K562 (cell line): ENCODE measurements around the gene NACC1. TPM values are rescaled to one million over a fixed set of nuclear protein-coding genes. Genes with fewer than 3 reads are reported as not detected.
A peak's percentile ranks its signal among the peaks of the same experiment; 100 is the strongest.

Source experiments
- BCL6 ChIP-seq: fragments of 250-450 bp; sonication (Bioruptor Pico); IDR thresholded peaks from 2 replicates; pipeline ENCODE4 v1.4.0; 2020
- DACH1 ChIP-seq: fragments of 450-650 bp; IDR thresholded peaks from 2 replicates; pipeline ENCODE4 v1.6.1; 2018; ENCODE audit not compliant: partially characterized antibody
- FOXK2 ChIP-seq, 2 experiments: fragments of 450-650 bp; IDR thresholded peaks in 1 of 2; conservative IDR thresholded peaks in 1 of 2; 2 replicates each; pipeline ENCODE4 v1.6.1; 2016; ENCODE audit warnings: low read depth in 2 of 2, mild to moderate bottlenecking in 1 of 2
- HDAC2 ChIP-seq: fragments of 450-650 bp; IDR thresholded peaks from 2 replicates; pipeline ENCODE4 v1.6.1; 2016; ENCODE audit warnings: mild to moderate bottlenecking
- HDAC3 ChIP-seq: fragments of 450-650 bp; IDR thresholded peaks from 2 replicates; pipeline ENCODE4 v1.6.1; 2018; ENCODE audit warnings: borderline replicate concordance, mild to moderate bottlenecking, moderate library complexity; ENCODE audit not compliant: partially characterized antibody
- HOXB6 ChIP-seq: fragments of 250-450 bp; sonication (Bioruptor Pico); IDR thresholded peaks from 2 replicates; pipeline ENCODE4 v1.5.1; 2022; ENCODE audit warnings: mild to moderate bottlenecking, borderline replicate concordance
- MECOM ChIP-seq: fragments of 250-450 bp; sonication (Bioruptor Pico); IDR thresholded peaks from 2 replicates; pipeline ENCODE4 v1.8.0; 2022; ENCODE audit warnings: inconsistent platforms
- NR2C2 ChIP-seq, 2 experiments: fragments of 200-800 bp in 1 of 2; sonication (Bioruptor generic) in 1 of 2; sonication (generic) in 1 of 2; formaldehyde crosslinking in 1 of 2; IDR thresholded peaks; 2 replicates each; pipeline versions ENCODE4 v1.6.1 to v1.8.0; 2016 to 2022; ENCODE audit warnings: mild to moderate bottlenecking in 1 of 2, missing compliant biosample characterization in 1 of 2, missing genetic modification characterization in 1 of 2, missing genetic modification reagents in 1 of 2
- XRCC4 ChIP-seq: IDR thresholded peaks from one replicate; pipeline ENCODE4 v1.6.1; 2011; ENCODE audit not compliant: insufficient read depth, insufficient read length; ENCODE audit errors: extremely low read depth
- ZNF316 ChIP-seq: fragments of 450-650 bp; IDR thresholded peaks from 2 replicates; pipeline ENCODE4 v1.6.1; 2016
- ZNF830 ChIP-seq: fragments of 250-450 bp; sonication (Bioruptor Pico); IDR thresholded peaks from 2 replicates; pipeline ENCODE4 v1.5.0; 2021; ENCODE audit warnings: mild to moderate bottlenecking
- polyA plus RNA-seq, 8 experiments: library from polyadenylated mRNA; depleted of rRNA in 4 of 8; stranded (reverse) in 5 of 8; unstranded in 3 of 8; fragments of >200 nt; fragmentation: Nextera tagmentation in 2 of 8; fragmentation: Illumina TruSeq in 1 of 8; extraction: Ambion mirVana in 2 of 8; extraction: Trizol in 1 of 8; gene quantifications; 2 replicates each; pipeline versions ENCODE4 v1.2.1 to v1.2.3, GENCODE V29; 2011 to 2014; ENCODE audit warnings: inconsistent platforms in 1 of 8, missing spikeins in 1 of 8
- total RNA-seq, 7 experiments: library from RNA; depleted of rRNA in 6 of 7; stranded (reverse); fragments of >200 nt in 6 of 7; fragmentation: Illumina TruSeq in 2 of 7; extraction: Trizol in 2 of 7; gene quantifications; 2 replicates each; pipeline versions ENCODE4 v1.2.1 to v1.2.3, GENCODE V29; 2011 to 2021; ENCODE audit warnings: low replicate concordance in 1 of 7
- TF ChIP-seq, protein P1 (sequence below): fragments of 250-450 bp; sonication (Bioruptor Pico); IDR thresholded peaks from 2 replicates; pipeline ENCODE4 v1.8.0; 2022; ENCODE audit warnings: inconsistent platforms, mild to moderate bottlenecking, moderate library complexity, borderline replicate concordance
- TF ChIP-seq, protein P2 (sequence below): fragments of 450-650 bp; formaldehyde crosslinking; IDR thresholded peaks from 2 replicates; pipeline ENCODE4 v1.4.0; 2020; ENCODE audit warnings: mild to moderate bottlenecking, moderate library complexity
- TF ChIP-seq, protein P3 (sequence below): sonication (generic); formaldehyde crosslinking; IDR thresholded peaks from 2 replicates; pipeline ENCODE4 v1.8.1; 2023; ENCODE audit warnings: mild to moderate bottlenecking, missing genetic modification reagents

The NACC1 gene
- total and polyA plus RNA-seq, 9 of the 15 experiments (the other 6 are each of a cell fraction or from before 2014, with no cell fraction given) = 0.04 to 96.6 (median 25.8) TPM

DNA sequence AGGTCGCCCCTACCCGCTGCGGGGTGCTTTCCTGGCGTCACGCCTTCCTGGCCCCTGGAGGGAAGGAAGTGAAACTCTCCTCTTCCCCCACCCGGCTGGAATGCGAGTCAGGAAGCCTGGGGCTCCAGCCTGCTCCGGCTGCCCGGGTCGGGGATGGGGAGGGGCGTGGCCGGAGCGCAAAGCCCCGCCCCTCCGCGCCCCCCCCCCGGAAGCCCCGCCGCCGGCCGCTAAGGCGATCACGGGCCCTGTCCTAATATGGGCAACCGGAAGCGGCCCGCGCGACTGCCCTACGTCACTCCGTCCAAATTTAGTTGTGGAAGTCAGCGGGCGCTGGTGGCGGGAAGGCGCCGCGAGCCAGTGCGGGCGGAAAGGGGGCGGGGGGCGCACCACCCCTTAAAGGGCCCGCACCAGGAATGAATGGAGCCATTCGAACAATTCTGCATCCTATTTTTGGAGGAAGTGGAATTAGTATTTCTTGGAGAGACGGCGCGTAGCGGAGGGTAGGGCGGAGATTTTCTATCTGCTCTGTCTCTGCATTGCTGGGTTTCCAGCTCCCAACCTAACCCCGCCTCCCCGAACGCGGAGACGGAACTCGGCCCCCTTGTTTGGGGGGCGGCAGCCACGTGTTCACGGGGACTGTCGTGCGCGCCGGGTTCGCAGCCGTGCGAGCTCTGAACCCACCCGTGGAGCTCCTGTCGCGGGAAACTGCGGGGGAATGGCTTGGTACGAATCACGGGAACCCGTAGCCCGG is 33.7 kb downstream of the NACC1 start (continued):
- TF ChIP-seq, protein P1, sequence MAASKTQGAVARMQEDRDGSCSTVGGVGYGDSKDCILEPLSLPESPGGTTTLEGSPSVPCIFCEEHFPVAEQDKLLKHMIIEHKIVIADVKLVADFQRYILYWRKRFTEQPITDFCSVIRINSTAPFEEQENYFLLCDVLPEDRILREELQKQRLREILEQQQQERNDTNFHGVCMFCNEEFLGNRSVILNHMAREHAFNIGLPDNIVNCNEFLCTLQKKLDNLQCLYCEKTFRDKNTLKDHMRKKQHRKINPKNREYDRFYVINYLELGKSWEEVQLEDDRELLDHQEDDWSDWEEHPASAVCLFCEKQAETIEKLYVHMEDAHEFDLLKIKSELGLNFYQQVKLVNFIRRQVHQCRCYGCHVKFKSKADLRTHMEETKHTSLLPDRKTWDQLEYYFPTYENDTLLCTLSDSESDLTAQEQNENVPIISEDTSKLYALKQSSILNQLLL (CRISPR knock-in tag) = no peak
- TF ChIP-seq DACH1 = no peak
- TF ChIP-seq HDAC3 = no peak
- TF ChIP-seq, protein P2, sequence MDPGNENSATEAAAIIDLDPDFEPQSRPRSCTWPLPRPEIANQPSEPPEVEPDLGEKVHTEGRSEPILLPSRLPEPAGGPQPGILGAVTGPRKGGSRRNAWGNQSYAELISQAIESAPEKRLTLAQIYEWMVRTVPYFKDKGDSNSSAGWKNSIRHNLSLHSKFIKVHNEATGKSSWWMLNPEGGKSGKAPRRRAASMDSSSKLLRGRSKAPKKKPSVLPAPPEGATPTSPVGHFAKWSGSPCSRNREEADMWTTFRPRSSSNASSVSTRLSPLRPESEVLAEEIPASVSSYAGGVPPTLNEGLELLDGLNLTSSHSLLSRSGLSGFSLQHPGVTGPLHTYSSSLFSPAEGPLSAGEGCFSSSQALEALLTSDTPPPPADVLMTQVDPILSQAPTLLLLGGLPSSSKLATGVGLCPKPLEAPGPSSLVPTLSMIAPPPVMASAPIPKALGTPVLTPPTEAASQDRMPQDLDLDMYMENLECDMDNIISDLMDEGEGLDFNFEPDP (CRISPR knock-in tag) = 0 out of 2 replicates have a peak, but pooled peaks have one; percentile 34
- TF ChIP-seq BCL6 (CRISPR knock-in tag) = no peak
- TF ChIP-seq HDAC2 = peak; percentile 31; the same call in 1 of the 2 replicates
- TF ChIP-seq NR2C2 (CRISPR knock-in tag; IDR thresholded peaks at IDR 0.05) = no peak
- 0 out of 2 replicates have a peak, but pooled peaks have one; percentile 36 for TF ChIP-seq NR2C2 (tag; IDR thresholded peaks at IDR 0.05)
- TF ChIP-seq XRCC4 = no peak
- no peak for TF ChIP-seq HOXB6 (CRISPR knock-in tag)
- TF ChIP-seq, protein P3, sequence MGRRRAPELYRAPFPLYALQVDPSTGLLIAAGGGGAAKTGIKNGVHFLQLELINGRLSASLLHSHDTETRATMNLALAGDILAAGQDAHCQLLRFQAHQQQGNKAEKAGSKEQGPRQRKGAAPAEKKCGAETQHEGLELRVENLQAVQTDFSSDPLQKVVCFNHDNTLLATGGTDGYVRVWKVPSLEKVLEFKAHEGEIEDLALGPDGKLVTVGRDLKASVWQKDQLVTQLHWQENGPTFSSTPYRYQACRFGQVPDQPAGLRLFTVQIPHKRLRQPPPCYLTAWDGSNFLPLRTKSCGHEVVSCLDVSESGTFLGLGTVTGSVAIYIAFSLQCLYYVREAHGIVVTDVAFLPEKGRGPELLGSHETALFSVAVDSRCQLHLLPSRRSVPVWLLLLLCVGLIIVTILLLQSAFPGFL = no peak
- TF ChIP-seq ZNF316 = no peak
- no peak for TF ChIP-seq MECOM (CRISPR knock-in tag)
- TF ChIP-seq FOXK2 (conservative IDR thresholded peaks at IDR 0.05 in 1 of 2, IDR thresholded peaks at IDR 0.05 in 1 of 2; ENCODE audit: low read depth in 2 of 2) = no peak
- no peak for TF ChIP-seq ZNF830 (CRISPR knock-in tag)
